ENCODE results near the gene TM4SF5. TPM values are rescaled to one million over a fixed set of nuclear protein-coding genes. Genes with fewer than 3 reads are reported as not detected.

TM4SF5 gene
- total RNA-seq, 1 donor from 2014 or later: 0.57 TPM

GRCh38 chr17:4789701-4789950, 17.9 kb downstream of the TM4SF5 start:
- TF ChIP-seq CTCF (IDR thresholded peaks at IDR 0.05; ENCODE audit: unreplicated experiment): no peak
- Mint-ChIP-seq H3K4me1 (ENCODE audit: low read depth) (peaks cover 13% of the 10 kb centered on the region), H3K4me3 (ENCODE audit: low read depth) (peak overlapping the region; percentile 81), H3K36me3 (ENCODE audit: insufficient read depth) (no peaks in the 10 kb centered on the region), H3K27me3 (peaks cover 5% of the 10 kb centered on the region), H3K9me3 (ENCODE audit: low read depth) (no peaks in the 10 kb centered on the region), H3K27ac (peak overlapping the region; percentile 94)
- no peak for DNase-seq (ENCODE audit: low spot score, unreplicated experiment)

- Mint-ChIP-seq H3K9me3 (ENCODE audit: low read depth) (no peaks in the 10 kb centered on the region), H3K4me3 (ENCODE audit: low read depth) (peak overlapping the region; percentile 84), H3K4me1 (ENCODE audit: low read depth) (peaks cover 13% of the 10 kb centered on the region), H3K27me3 (peaks cover 5% of the 10 kb centered on the region), H3K27ac (peak overlapping the region; percentile 96), H3K36me3 (ENCODE audit: insufficient read depth) (no peaks in the 10 kb centered on the region)
- peak; percentile 85 for DNase-seq (ENCODE audit: low spot score, unreplicated experiment)
- TF ChIP-seq CTCF (IDR thresholded peaks at IDR 0.05; ENCODE audit: unreplicated experiment): peak; percentile 88
Observed at GRCh38 chr17:4789951-4790704, 18.4 kb downstream of the TM4SF5 start.

- Mint-ChIP-seq H3K27me3 (peaks cover 5% of the 10 kb centered on the region), H3K4me3 (ENCODE audit: low read depth) (peak overlapping the region; percentile 84), H3K36me3 (ENCODE audit: insufficient read depth) (no peaks in the 10 kb centered on the region), H3K9me3 (ENCODE audit: low read depth) (no peaks in the 10 kb centered on the region), H3K27ac (peak overlapping the region; percentile 96), H3K4me1 (ENCODE audit: low read depth) (peaks cover 13% of the 10 kb centered on the region)
- no peak for TF ChIP-seq CTCF (IDR thresholded peaks at IDR 0.05; ENCODE audit: unreplicated experiment)
- no peak for DNase-seq (ENCODE audit: low spot score, unreplicated experiment)
Observed at GRCh38 chr17:4790705-4791088, 19.0 kb downstream of the TM4SF5 start.

- peaks cover 3% of the 10 kb centered on the region for H3K27me3 Mint-ChIP-seq
- no peaks in the 10 kb centered on the region for H3K9me3 Mint-ChIP-seq (ENCODE audit: low read depth)
- no peak for TF ChIP-seq CTCF (IDR thresholded peaks at IDR 0.05; ENCODE audit: unreplicated experiment)
- no peak overlapping the region for H3K27ac Mint-ChIP-seq
- DNase-seq (ENCODE audit: low spot score, unreplicated experiment): no peak
- H3K36me3 Mint-ChIP-seq (ENCODE audit: insufficient read depth): peaks cover 4% of the 10 kb centered on the region
- peaks cover 10% of the 10 kb centered on the region for H3K4me1 Mint-ChIP-seq (ENCODE audit: low read depth)
- peak overlapping the region; percentile 100 for H3K4me3 Mint-ChIP-seq (ENCODE audit: low read depth)
Observed at GRCh38 chr17:4795168-4795567, 23.5 kb downstream of the TM4SF5 start.

GRCh38 chr17:4796552-4796920, 24.9 kb downstream of the TM4SF5 start:
- Mint-ChIP-seq H3K27me3 (peaks cover 3% of the 10 kb centered on the region), H3K27ac (peak overlapping the region; percentile 98), H3K36me3 (ENCODE audit: insufficient read depth) (peaks cover 9% of the 10 kb centered on the region), H3K9me3 (ENCODE audit: low read depth) (no peaks in the 10 kb centered on the region), H3K4me3 (ENCODE audit: low read depth) (peak overlapping the region; percentile 100), H3K4me1 (ENCODE audit: low read depth) (peaks cover 7% of the 10 kb centered on the region)
- no peak for DNase-seq (ENCODE audit: low spot score, unreplicated experiment)
- TF ChIP-seq CTCF (IDR thresholded peaks at IDR 0.05; ENCODE audit: unreplicated experiment): no peak

All from progenitor cell of endocrine pancreas (in vitro differentiated cells).